ENCODE results near the gene RAB10. TPM values are rescaled to one million over a fixed set of nuclear protein-coding genes. Genes with fewer than 3 reads are reported as not detected.
"Not testable (repeated sequence)": the region's sequence is repeated elsewhere in the genome, so short reads cannot be mapped to it uniquely, and the experiment has no call there.

RAB10 gene
- total RNA-seq = 100 to 1,000 TPM in 1 of 2 donors, 10 to 100 TPM in 1; 93.8 to 108 TPM
- long read RNA-seq, transcript RAB10-201 (6 exons, 3,535 nt) = major isoform, 123 of 136 reads
- long read RNA-seq, partial matches to known transcripts = 4 of 136 reads
- long read RNA-seq, other reads (novel, unspliced or antisense) = 9 of 136 reads

- intact Hi-C loops (cut with DNase I) = no loop called here
- DNase-seq = peak; percentile 99
- ATAC-seq = peak; percentile 97 to 98
Observed at GRCh38 chr2:26033818-26034636, at the start of gene RAB10. TSS of gene RAB10 (plus strand) at chr2:26034084. CDS start at chr2:26034609, 525 bp downstream.

DNA sequence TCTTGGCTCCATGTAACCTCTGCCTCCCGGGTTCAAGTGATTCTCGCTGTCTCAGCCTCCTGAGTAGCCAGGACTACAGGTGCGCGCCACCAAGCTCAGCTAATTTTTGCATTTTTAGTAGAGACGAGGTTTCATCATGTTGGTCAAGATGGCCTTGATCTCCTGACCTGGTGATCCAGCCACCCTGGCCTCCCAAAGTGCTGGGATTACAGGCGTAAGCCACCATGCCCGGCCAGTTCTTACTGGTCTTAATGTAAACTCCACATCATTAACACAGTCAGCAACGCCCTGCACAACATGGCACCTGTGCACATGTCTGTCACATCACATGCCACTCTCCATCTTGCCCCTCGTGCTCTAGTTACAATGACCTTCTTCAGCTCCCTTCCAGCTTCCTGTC lies 45.8 kb upstream of the RAB10 start:
- intact Hi-C loops (cut with DNase I) = no loop called here
- DNase-seq (no peak), ATAC-seq (no peak)

DNA sequence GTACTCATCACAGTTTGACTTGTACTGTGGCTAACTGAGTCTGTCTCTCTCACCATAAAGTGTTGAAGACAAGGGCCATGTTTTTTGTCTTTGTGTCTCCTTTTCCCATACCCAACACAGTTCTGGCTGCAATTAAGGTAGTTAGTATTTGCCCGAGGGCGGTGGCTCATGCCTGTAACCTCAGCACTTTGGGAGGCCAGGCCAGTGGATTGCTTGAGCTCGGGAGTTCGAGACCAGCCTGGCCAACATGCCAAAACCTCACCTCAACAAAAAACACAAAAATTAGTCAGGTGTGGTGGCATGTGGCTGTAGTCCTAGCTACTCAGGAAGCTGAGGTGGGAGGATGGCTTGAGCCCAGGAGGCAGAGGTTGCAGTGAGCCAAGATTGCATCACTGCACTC lies 44.7 kb upstream of the RAB10 start:
- no peak for ATAC-seq
- no peak for DNase-seq
- intact Hi-C loops (cut with DNase I) = no loop called here

DNA sequence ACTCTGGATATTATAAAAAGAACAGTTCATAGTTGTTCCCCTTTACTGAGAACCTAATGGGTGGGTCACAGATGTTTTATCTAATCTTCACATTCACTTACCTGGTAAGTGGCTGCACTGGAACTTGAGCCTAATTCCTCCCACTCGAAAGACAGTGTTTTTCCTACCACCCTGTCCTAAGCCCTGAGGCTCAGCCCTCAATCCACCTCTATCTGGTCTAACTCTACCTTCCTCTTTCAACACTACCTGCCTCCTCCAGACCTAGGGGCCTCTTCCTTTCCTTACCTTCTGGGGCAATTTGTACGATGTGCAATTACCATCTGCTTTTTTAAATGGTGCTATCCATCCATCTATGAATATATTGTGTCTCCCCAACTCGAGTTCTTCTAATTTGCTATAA lies 41.9 kb upstream of the RAB10 start:
- DNase-seq (no peak), ATAC-seq (peak in 1 of 2 donors; percentile 23)
- intact Hi-C loops (cut with DNase I) = loop anchor here in 1 of 2 donors (2.0 kb wide), 1 partner anchor 153 kb away; no protein-coding TSS in a partner anchor

- ATAC-seq (no peak), DNase-seq (no peak)
- intact Hi-C loops (cut with DNase I) = no loop called here
Observed at GRCh38 chr2:25992556-25992955, 41.3 kb upstream of the RAB10 start.

GRCh38 chr2:25993049-25993448 lies 40.8 kb upstream of the RAB10 start:
- intact Hi-C loops (cut with DNase I) = no loop called here
- ATAC-seq (no peak), DNase-seq (no peak)

DNA sequence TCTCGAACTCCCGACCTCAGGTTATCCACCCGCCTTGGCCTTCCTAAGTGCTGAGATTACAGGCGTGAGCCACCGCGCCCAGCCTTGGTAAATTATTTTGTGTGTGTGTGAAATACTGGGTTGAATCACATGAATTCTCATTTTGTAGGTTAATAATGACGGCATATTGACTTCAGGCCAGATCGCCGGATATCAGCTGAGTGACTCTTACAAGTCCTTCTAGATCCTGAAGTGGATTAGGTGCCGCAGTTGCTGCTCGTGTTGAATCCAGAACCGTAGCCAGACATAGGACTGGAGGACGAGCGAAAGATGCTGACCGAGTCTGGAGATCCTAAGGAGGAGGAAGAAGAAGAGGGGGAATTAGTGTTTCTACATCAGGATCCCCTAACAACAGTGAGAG lies 39.4 kb upstream of the RAB10 start:
- intact Hi-C loops (cut with DNase I) = no loop called here
- DNase-seq = no peak

DNA sequence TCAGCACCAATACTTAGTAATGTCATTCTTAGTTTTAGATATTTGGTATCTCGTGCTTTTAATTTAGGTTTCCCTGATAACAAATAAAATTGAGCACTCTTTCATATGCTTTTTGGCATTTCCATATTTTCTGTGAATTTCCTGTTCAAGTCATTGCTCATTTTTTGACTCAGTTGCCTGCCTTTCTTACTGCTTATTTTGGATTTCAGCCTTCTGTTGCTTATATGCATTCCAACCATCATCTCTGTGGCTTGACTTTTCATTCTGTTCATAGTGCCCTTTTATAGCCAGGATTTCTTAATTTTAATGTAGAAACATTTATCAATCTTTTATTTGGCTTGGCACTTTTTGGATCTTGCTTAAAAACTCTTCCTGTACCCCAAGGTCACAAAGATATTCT lies 37.0 kb upstream of the RAB10 start:
- ATAC-seq = no peak
- intact Hi-C loops (cut with DNase I) = no loop called here
- no peak for DNase-seq

More for the DNA sequence above, 39.4 kb upstream of the RAB10 start:
- no peak for ATAC-seq

DNA sequence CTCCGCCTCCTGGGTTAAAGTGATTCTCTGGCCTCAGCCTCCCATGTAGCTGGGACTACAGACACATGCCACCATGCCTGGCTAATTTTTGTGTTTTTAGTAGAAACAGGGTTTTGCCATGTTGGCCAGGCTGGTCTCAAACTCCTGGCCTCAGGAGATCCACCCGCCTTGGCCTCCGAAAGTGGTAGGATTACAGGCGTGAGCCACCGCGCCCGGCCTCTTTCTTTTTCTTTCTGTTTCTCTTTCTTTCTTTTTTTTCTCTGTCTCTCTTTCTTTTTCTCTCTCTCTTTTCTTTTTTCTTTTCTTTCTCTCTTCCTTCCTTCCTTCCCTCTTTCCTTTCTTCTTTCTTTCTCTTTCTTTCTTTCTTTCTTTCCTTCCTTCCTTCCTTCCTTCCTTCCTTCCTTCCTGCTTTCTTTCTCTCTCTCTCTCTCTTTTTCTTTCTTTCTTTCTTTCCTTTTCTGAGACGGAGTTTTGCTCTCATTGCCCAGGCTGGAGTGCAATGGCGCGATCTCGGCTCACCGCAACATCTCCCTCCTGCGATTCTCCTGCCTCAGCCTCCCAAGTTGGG lies 35.0 kb upstream of the RAB10 start:
- intact Hi-C loops (cut with DNase I); DNase-seq; ATAC-seq: not testable (repeated sequence)

DNA sequence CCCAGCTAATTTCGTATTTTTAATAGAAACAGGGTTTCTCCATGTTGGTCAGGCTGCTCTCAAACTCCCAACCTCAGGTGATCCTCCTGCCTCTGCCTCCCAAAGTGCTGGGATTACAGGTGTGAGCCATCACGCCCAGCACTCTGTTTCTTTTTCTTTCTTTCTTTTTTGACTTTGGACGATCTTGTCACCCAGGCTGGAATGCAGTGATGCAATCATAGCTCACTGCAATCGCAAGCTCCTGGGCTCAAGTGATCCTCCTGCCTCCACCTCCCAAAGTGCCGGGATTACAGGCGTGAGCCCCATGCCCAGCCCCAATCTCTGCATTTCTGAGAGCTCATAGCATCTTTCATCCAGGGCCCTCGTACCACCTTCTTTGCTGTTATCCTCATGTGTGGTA lies 34.5 kb upstream of the RAB10 start:
- ATAC-seq; DNase-seq; intact Hi-C loops (cut with DNase I): not testable (repeated sequence)

- DNase-seq (no peak), ATAC-seq (peak in 1 of 2 donors; percentile 41)
- intact Hi-C loops (cut with DNase I) = no loop called here
Observed at GRCh38 chr2:26000561-26001082, 33.3 kb upstream of the RAB10 start.

GRCh38 chr2:26001743-26002351 lies 32.0 kb upstream of the RAB10 start:
- intact Hi-C loops (cut with DNase I) = no loop called here
- DNase-seq (peak; percentile 67), ATAC-seq (peak; percentile 55 to 91)

DNA sequence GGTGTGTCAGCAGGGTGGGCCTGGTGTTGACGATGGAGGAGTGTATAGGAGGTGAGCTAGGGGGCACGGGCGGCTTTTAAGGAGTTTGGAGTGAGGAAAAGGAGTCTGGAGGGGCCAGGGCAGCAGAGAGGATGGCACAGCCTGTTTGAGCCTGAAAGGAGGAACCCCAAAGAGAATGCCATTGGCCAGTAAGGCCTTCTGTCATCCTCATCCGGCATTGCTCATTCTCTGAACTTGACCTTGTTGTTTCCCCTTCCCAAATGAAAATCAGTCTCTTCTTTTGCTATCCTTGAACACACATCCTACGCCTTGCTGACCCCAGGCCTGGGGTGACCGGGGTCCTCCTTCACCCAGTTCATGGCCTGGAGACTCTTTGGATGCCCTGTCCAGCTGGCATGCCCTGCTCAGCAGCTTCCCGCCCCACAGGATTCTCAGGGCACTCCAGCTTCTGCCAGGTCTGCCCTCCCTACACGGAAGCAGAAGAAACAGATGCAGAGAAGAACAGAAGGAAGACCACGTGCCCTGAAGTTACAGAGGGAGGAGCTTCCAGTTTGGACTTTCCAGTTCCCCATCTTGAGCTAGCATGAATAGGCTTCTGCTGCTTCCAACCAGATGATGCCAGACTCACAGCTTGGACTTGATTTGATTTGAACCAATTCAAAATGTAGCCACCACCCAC lies 31.1 kb upstream of the RAB10 start:
- peak; percentile 28 to 58 for ATAC-seq
- no peak for DNase-seq
- intact Hi-C loops (cut with DNase I) = no loop called here

GRCh38 chr2:26008095-26008494 lies 25.8 kb upstream of the RAB10 start:
- no peak for ATAC-seq
- DNase-seq = no peak
- intact Hi-C loops (cut with DNase I) = no loop called here

- DNase-seq (peak; percentile 54), ATAC-seq (peak; percentile 87 to 95)
- intact Hi-C loops (cut with DNase I) = no loop called here
Observed at GRCh38 chr2:26008851-26009566, 24.9 kb upstream of the RAB10 start.

GRCh38 chr2:26009567-26009963 lies 24.3 kb upstream of the RAB10 start:
- intact Hi-C loops (cut with DNase I) = no loop called here
- ATAC-seq = no peak
- no peak for DNase-seq

DNA sequence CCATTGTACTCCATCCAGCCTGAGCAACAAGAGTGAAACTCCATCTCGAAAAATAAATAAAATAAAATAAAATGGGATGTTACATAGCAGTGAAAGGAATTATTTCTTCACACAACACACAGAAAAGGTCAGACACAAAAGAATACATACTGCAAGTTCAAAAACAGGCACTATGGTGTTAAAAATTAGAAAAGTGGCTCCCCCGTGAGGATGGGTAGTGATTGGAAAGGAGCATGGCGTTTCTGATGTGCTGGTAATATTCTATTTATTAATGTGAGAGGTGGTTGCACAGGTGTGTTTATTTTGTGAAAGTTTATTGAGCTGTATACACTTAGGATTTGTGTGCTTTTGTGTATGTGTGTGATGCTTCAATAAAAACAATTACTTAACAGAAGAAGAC lies 22.9 kb upstream of the RAB10 start:
- ATAC-seq (no peak), DNase-seq (no peak)
- intact Hi-C loops (cut with DNase I) = no loop called here

DNA sequence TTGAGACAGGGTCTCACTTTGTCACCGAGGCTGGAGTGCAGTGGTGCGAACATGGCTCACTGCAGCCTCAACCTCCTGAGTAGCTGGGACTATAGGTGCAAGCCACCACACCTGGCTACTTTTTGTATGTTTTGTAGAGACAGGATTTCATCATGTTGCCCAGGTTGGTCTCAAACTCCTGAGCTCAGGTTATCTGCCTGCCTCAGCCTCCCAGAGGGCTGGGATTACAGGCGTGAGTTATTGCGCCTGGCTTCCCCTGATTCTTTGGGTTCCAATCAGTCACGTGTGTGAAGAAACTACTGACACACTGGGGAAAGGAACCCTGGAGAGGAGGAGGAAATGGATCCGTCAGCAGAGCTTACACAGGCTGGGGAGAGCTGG lies 22.3 kb upstream of the RAB10 start:
- intact Hi-C loops (cut with DNase I) = no loop called here
- DNase-seq (no peak), ATAC-seq (no peak)
